ENCODE measurements around the gene PICALM. TPM values are rescaled to one million over a fixed set of nuclear protein-coding genes. Genes with fewer than 3 reads are reported as not detected.

The PICALM gene
- total and polyA plus RNA-seq, 4 donors = 94.5 to 486 (median 204) TPM

GRCh38 chr11:85923455-85923854 lies 145.4 kb downstream of the PICALM start:
- 77 to 85% methylated on average over 1 of the region's 1 CpG for WGBS, 2 donors
- intact Hi-C loops (cut with DNase I) = no loop called here
- Histone ChIP-seq H3K27me3 (ENCODE audit: control insufficient read depth in 1 of 2, insufficient read depth in 2 of 2, low read length in 1 of 2) (no peaks in the 10 kb centered on the region), H3K4me3 (ENCODE audit: low read length in 2 of 2) (no peak overlapping the region), H3K9me3 (ENCODE audit: control insufficient read depth, low read length) (no peaks in the 10 kb centered on the region), H3K36me3 (ENCODE audit: control insufficient read depth in 1 of 2, insufficient read depth in 2 of 2, low read length in 1 of 2) (no peaks in the 10 kb centered on the region), H3K27ac (ENCODE audit: low read depth in 1 of 2, low read length in 2 of 2) (no peak overlapping the region), H3K4me1 (ENCODE audit: control insufficient read depth in 1 of 2, insufficient read depth in 2 of 2, low read length in 2 of 2) (no peaks in the 10 kb centered on the region)
- no peak for ATAC-seq (ENCODE audit: low FRiP score)
- no peak for DNase-seq

DNA sequence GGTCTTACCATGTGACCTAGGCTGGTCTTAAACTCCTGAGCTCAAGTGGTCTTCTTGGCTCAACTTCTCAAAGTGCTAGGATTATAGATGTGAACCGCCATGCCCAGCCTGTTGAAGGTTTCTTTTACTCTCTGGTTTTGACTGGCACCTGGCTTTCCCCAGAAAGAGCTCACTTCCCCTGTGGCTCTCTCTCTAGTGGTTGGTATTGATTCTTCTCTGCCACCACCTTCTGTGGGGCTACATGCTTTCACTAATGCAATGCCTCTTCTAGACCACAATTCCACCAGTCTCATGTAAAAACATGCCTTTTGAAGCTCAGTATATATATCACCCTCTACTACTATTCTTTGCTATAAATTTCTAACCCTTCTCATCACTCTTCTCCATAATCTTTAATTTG lies 146.5 kb downstream of the PICALM start:
- H3K4me1 ChIP-seq (ENCODE audit: control insufficient read depth in 1 of 2, insufficient read depth in 2 of 2, low read length in 2 of 2) = no peaks in the 10 kb centered on the region
- no peak for ATAC-seq (ENCODE audit: low FRiP score)
- no peak overlapping the region for H3K4me3 ChIP-seq (ENCODE audit: low read length in 2 of 2)
- H3K27me3 ChIP-seq (ENCODE audit: control insufficient read depth in 1 of 2, insufficient read depth in 2 of 2, low read length in 1 of 2) = no peaks in the 10 kb centered on the region
- no peaks in the 10 kb centered on the region for H3K9me3 ChIP-seq (ENCODE audit: control insufficient read depth, low read length)
- H3K27ac ChIP-seq (ENCODE audit: low read depth in 1 of 2, low read length in 2 of 2) = no peak overlapping the region
- H3K36me3 ChIP-seq (ENCODE audit: control insufficient read depth in 1 of 2, insufficient read depth in 2 of 2, low read length in 1 of 2) = peaks cover 0 to 2% of the 10 kb centered on the region in 2 donors
- 86 to 94% methylated on average over 1 of the region's 1 CpG for WGBS, 2 donors
- intact Hi-C loops (cut with DNase I) = no loop called here
- DNase-seq = no peak

GRCh38 chr11:85918910-85919794 lies 149.7 kb downstream of the PICALM start:
- peaks cover 2% of the 10 kb centered on the region for H3K9me3 ChIP-seq (ENCODE audit: control insufficient read depth, low read length)
- H3K27me3 ChIP-seq (ENCODE audit: control insufficient read depth in 1 of 2, insufficient read depth in 2 of 2, low read length in 1 of 2) = no peaks in the 10 kb centered on the region
- H3K27ac ChIP-seq (ENCODE audit: low read depth in 1 of 2, low read length in 2 of 2) = no peak overlapping the region
- no peak for ATAC-seq (ENCODE audit: low FRiP score)
- no peak for DNase-seq
- no peaks in the 10 kb centered on the region for H3K4me1 ChIP-seq (ENCODE audit: control insufficient read depth in 1 of 2, insufficient read depth in 2 of 2, low read length in 2 of 2)
- WGBS, 2 donors = 32 to 42% methylated on average over 4 of the region's 4 CpGs
- intact Hi-C loops (cut with DNase I) = no loop called here
- H3K4me3 ChIP-seq (ENCODE audit: low read length in 2 of 2) = no peak overlapping the region
- peaks cover 0 to 2% of the 10 kb centered on the region in 2 donors for H3K36me3 ChIP-seq (ENCODE audit: control insufficient read depth in 1 of 2, insufficient read depth in 2 of 2, low read length in 1 of 2)

DNA sequence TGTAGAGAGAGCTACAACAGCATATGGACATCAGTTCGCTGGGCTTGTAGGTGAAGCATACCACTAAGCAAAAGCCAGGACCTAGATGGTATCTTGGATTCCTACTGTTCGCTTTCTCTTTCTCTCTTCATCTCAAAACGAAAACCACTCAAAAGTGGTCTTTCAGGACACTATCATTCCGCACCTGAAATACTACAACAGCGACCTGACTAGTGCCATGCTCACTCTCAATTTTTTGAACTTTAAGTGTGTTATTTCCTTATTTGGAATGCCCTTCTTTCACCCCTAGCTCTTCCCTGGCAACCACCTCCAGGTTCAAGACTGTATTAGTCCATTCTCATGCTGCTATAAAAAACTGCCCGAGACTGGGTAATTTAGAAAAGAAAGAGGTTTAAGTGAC lies 154.5 kb downstream of the PICALM start:
- Histone ChIP-seq H3K4me3 (ENCODE audit: low read length in 2 of 2) (no peak overlapping the region), H3K9me3 (ENCODE audit: control insufficient read depth, low read length) (peaks cover 2% of the 10 kb centered on the region), H3K27me3 (ENCODE audit: control insufficient read depth in 1 of 2, insufficient read depth in 2 of 2, low read length in 1 of 2) (no peaks in the 10 kb centered on the region), H3K36me3 (ENCODE audit: control insufficient read depth in 1 of 2, insufficient read depth in 2 of 2, low read length in 1 of 2) (peaks cover 0 to 2% of the 10 kb centered on the region in 2 donors), H3K4me1 (ENCODE audit: control insufficient read depth in 1 of 2, insufficient read depth in 2 of 2, low read length in 2 of 2) (no peaks in the 10 kb centered on the region), H3K27ac (ENCODE audit: low read depth in 1 of 2, low read length in 2 of 2) (no peak overlapping the region)
- DNase-seq (no peak), ATAC-seq (ENCODE audit: low FRiP score) (no peak)
- 87 to 92% methylated on average over 6 of the region's 6 CpGs for WGBS, 2 donors
- intact Hi-C loops (cut with DNase I) = no loop called here

GRCh38 chr11:85913513-85913912 lies 155.4 kb downstream of the PICALM start:
- Histone ChIP-seq H3K36me3 (ENCODE audit: control insufficient read depth in 1 of 2, insufficient read depth in 2 of 2, low read length in 1 of 2) (peaks cover 0 to 2% of the 10 kb centered on the region in 2 donors), H3K4me3 (ENCODE audit: low read length in 2 of 2) (no peak overlapping the region), H3K27me3 (ENCODE audit: control insufficient read depth in 1 of 2, insufficient read depth in 2 of 2, low read length in 1 of 2) (no peaks in the 10 kb centered on the region), H3K4me1 (ENCODE audit: control insufficient read depth in 1 of 2, insufficient read depth in 2 of 2, low read length in 2 of 2) (no peaks in the 10 kb centered on the region), H3K27ac (ENCODE audit: low read depth in 1 of 2, low read length in 2 of 2) (no peak overlapping the region), H3K9me3 (ENCODE audit: control insufficient read depth, low read length) (peaks cover 2% of the 10 kb centered on the region)
- no peak for ATAC-seq (ENCODE audit: low FRiP score)
- DNase-seq = no peak
- intact Hi-C loops (cut with DNase I) = no loop called here

GRCh38 chr11:85912414-85912813 lies 156.5 kb downstream of the PICALM start:
- no peaks in the 10 kb centered on the region for H3K27me3 ChIP-seq (ENCODE audit: control insufficient read depth in 1 of 2, insufficient read depth in 2 of 2, low read length in 1 of 2)
- ATAC-seq (ENCODE audit: low FRiP score) (no peak), DNase-seq (no peak)
- WGBS, 2 donors = 63 to 69% methylated on average over 2 of the region's 2 CpGs
- H3K4me3 ChIP-seq (ENCODE audit: low read length in 2 of 2) = no peak overlapping the region
- no peaks in the 10 kb centered on the region for H3K4me1 ChIP-seq (ENCODE audit: control insufficient read depth in 1 of 2, insufficient read depth in 2 of 2, low read length in 2 of 2)
- H3K9me3 ChIP-seq (ENCODE audit: control insufficient read depth, low read length) = peaks cover 2% of the 10 kb centered on the region
- no peak overlapping the region for H3K27ac ChIP-seq (ENCODE audit: low read depth in 1 of 2, low read length in 2 of 2)
- H3K36me3 ChIP-seq (ENCODE audit: control insufficient read depth in 1 of 2, insufficient read depth in 2 of 2, low read length in 1 of 2) = no peaks in the 10 kb centered on the region
- intact Hi-C loops (cut with DNase I) = no loop called here

Other genes with a start within 250 kb of the PICALM start
- not detected for gene CCDC83, start 213.7 kb downstream of the PICALM start, total RNA-seq
- not detected for gene CCDC83, start 213.7 kb downstream of the PICALM start, polyA plus RNA-seq
- gene EED, start 175.7 kb upstream of the PICALM start, total RNA-seq = 10 to 100 TPM; 22.0 to 26.5 TPM
- gene EED, start 175.7 kb upstream of the PICALM start, polyA plus RNA-seq = 10 to 100 TPM; 14.5 to 16.0 TPM
- 10 to 100 TPM; 29.4 to 32.6 TPM for gene HIKESHI, start 233.2 kb upstream of the PICALM start, total RNA-seq
- gene HIKESHI, start 233.2 kb upstream of the PICALM start, polyA plus RNA-seq = 10 to 100 TPM; 47.1 to 53.0 TPM